Measurements from ENCODE around the gene MSL1. TPM values are rescaled to one million over a fixed set of nuclear protein-coding genes. Genes with fewer than 3 reads are reported as not detected.

Gene MSL1
- total and polyA plus RNA-seq, 4 donors: 89.4 to 168 (median 143) TPM

DNA sequence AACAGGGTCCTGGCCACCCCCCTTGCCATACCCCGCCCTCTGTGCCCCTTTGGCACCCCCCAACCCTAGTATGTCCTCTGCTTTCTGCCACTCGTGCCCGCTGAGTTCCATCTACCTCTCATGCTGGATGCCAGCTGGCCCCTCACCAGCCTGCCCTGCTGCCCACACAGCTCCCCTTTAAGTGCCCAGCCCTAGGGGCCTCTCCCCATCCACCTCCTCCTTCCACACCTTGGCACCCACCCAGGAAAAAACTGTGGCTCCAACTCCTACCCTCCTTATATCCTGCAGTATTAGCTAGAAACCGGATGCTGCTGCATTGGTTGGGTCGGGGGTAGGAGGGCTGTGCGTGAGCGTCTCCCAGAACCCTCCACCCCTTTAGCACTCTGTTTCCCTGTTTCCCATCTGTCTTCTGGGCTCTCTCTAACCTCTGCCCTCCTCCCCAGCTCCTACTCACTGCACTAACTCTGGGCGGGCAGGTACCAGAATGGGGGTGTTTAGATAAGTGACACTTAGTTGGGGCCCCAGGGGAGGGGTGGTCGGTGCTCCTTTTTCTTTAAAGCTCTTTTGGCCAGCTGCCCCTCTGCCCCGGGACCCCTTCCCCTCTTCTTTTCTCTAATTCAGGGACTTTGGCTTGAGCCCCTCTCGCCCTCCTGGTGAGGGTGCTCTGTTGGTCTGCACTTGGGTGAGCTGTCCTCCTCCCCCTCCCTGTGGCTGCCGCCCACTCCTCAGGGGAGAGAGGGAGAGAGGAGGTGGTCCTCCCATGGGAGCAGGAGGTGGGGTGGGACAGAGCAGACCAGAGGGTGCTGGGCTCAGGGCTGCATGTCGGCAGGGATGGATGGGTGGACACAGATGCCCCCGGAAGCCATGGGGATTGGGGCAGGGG lies 31.3 kb upstream of the MSL1 start:
- Histone ChIP-seq H3K9me3 (ENCODE audit: control insufficient read depth, insufficient read depth, low read length) (no peaks in the 10 kb centered on the region), H3K36me3 (ENCODE audit: control insufficient read depth, insufficient read depth, low read length) (peaks cover 97% of the 10 kb centered on the region), H3K4me1 (ENCODE audit: control insufficient read depth, insufficient read depth, low read length) (peaks cover 34% of the 10 kb centered on the region), H3K27ac (ENCODE audit: low read depth, low read length) (no peak overlapping the region), H3K4me3 (ENCODE audit: low read depth, low read length) (no peak overlapping the region), H3K27me3 (ENCODE audit: control insufficient read depth, insufficient read depth, low read length) (no peaks in the 10 kb centered on the region)
- no peak for DNase-seq (ENCODE audit: low read depth in 4 of 6, low spot score in 6 of 6)
- 53% methylated on average over 4 of the region's 14 CpGs for WGBS (ENCODE audit: insufficient coverage)

DNA sequence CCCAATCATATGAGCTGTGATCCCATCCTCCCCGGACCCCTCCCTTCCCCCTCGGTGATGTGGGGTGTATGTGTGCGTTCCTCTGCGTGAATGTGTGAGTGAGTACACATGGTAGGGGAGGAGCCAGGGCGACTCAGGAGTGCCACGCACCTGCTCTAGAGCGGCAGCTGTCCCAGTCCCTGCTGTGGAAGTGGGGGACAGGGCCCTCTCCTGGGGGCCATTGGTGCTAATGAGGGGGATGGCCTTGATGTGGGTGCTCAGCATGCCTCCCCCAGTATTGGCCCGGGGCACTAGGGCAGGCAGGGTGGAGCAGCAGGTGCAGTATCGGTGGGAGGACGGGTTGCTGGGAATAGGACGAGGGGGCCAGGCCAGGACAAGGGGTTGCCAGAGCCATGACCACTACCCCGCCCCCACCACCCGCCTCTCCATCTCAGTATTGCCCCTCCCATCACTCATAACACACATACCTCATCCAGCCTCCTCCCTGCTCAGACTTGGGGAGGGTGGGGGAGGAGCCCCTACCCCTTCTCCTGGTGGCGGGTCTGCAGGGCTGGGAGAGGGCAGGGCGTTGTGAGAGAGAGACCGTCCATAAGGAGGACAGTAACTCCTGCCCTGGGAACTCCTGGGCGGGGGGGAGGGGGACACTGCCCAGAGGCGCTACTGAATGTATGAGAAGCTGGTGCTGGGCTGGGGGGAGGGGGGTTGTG lies 29.9 kb upstream of the MSL1 start:
- 57% methylated on average over 5 of the region's 18 CpGs for WGBS (ENCODE audit: insufficient coverage)
- H3K36me3 ChIP-seq (ENCODE audit: control insufficient read depth, insufficient read depth, low read length): peaks cover 98% of the 10 kb centered on the region
- no peak for DNase-seq (ENCODE audit: low read depth in 4 of 6, low spot score in 6 of 6)
- no peaks in the 10 kb centered on the region for H3K27me3 ChIP-seq (ENCODE audit: control insufficient read depth, insufficient read depth, low read length)
- no peaks in the 10 kb centered on the region for H3K9me3 ChIP-seq (ENCODE audit: control insufficient read depth, insufficient read depth, low read length)
- H3K27ac ChIP-seq (ENCODE audit: low read depth, low read length): no peak overlapping the region
- no peak overlapping the region for H3K4me3 ChIP-seq (ENCODE audit: low read depth, low read length)
- peaks cover 43% of the 10 kb centered on the region for H3K4me1 ChIP-seq (ENCODE audit: control insufficient read depth, insufficient read depth, low read length)

GRCh38 chr17:40092581-40092980 lies 29.2 kb upstream of the MSL1 start:
- Histone ChIP-seq H3K36me3 (ENCODE audit: control insufficient read depth, insufficient read depth, low read length) (peaks cover 95% of the 10 kb centered on the region), H3K4me3 (ENCODE audit: low read depth, low read length) (no peak overlapping the region), H3K4me1 (ENCODE audit: control insufficient read depth, insufficient read depth, low read length) (peaks cover 47% of the 10 kb centered on the region), H3K27me3 (ENCODE audit: control insufficient read depth, insufficient read depth, low read length) (no peaks in the 10 kb centered on the region), H3K27ac (ENCODE audit: low read depth, low read length) (no peak overlapping the region), H3K9me3 (ENCODE audit: control insufficient read depth, insufficient read depth, low read length) (no peaks in the 10 kb centered on the region)
- no CpG with 5 or more reads among the region's 3 CpGs for WGBS (ENCODE audit: insufficient coverage)
- DNase-seq (ENCODE audit: low read depth in 4 of 6, low spot score in 6 of 6): peak in 1 of 6 donors; percentile 87

GRCh38 chr17:40093005-40093579 lies 28.7 kb upstream of the MSL1 start:
- DNase-seq (ENCODE audit: low read depth in 4 of 6, low spot score in 6 of 6): peak in 1 of 6 donors; percentile 46

DNA sequence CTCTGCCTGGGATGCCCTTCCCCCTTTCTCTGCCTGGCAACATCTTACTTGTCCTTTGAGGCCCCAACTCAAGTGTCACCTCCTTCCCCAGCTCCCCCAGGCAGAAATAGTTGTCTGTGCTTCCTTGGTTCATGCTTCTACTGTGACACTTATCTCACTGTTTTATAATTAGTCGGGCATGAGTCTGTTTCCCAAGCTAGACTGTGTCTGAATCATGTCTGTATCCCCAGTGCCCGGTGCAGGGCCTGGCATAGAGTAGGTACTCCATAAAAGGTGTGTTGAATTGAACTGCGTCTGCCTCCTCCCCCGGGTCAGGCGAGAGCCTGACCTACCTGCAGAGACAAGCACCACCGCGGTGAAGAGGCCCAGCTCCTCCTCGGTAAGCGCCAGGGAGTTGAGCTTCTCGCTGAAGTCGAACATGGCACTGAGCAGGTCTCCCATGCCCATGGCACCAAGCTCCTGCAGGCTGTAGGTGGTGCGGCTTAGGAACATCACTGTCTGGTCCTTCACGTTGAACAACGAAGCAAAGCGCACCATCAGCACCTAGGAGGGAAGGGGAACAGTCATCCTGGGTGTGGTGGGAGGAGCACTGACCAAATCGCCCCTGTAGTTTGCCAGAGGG lies 28.1 kb upstream of the MSL1 start:
- H3K36me3 ChIP-seq (ENCODE audit: control insufficient read depth, insufficient read depth, low read length): peaks cover 84% of the 10 kb centered on the region
- WGBS (ENCODE audit: insufficient coverage): 85% methylated on average over 15 of the region's 16 CpGs
- no peaks in the 10 kb centered on the region for H3K9me3 ChIP-seq (ENCODE audit: control insufficient read depth, insufficient read depth, low read length)
- peaks cover 56% of the 10 kb centered on the region for H3K4me1 ChIP-seq (ENCODE audit: control insufficient read depth, insufficient read depth, low read length)
- H3K27ac ChIP-seq (ENCODE audit: low read depth, low read length): no peak overlapping the region
- peak in 1 of 6 donors; percentile 27 for DNase-seq (ENCODE audit: low read depth in 4 of 6, low spot score in 6 of 6)
- H3K27me3 ChIP-seq (ENCODE audit: control insufficient read depth, insufficient read depth, low read length): no peaks in the 10 kb centered on the region
- no peak overlapping the region for H3K4me3 ChIP-seq (ENCODE audit: low read depth, low read length)

More at GRCh38 chr17:40093005-40093579, 28.7 kb upstream of the MSL1 start:
- Histone ChIP-seq H3K9me3 (ENCODE audit: control insufficient read depth, insufficient read depth, low read length) (no peaks in the 10 kb centered on the region), H3K27me3 (ENCODE audit: control insufficient read depth, insufficient read depth, low read length) (no peaks in the 10 kb centered on the region), H3K4me3 (ENCODE audit: low read depth, low read length) (no peak overlapping the region), H3K4me1 (ENCODE audit: control insufficient read depth, insufficient read depth, low read length) (peaks cover 50% of the 10 kb centered on the region), H3K36me3 (ENCODE audit: control insufficient read depth, insufficient read depth, low read length) (peaks cover 90% of the 10 kb centered on the region), H3K27ac (ENCODE audit: low read depth, low read length) (no peak overlapping the region)
- WGBS (ENCODE audit: insufficient coverage): 76% methylated on average over 26 of the region's 29 CpGs

GRCh38 chr17:40094874-40095273 lies 26.9 kb upstream of the MSL1 start:
- 82% methylated on average over 11 of the region's 14 CpGs for WGBS (ENCODE audit: insufficient coverage)

GRCh38 chr17:40095351-40095943 lies 26.3 kb upstream of the MSL1 start:
- Histone ChIP-seq H3K27me3 (ENCODE audit: control insufficient read depth, insufficient read depth, low read length) (no peaks in the 10 kb centered on the region), H3K4me3 (ENCODE audit: low read depth, low read length) (no peak overlapping the region), H3K4me1 (ENCODE audit: control insufficient read depth, insufficient read depth, low read length) (peaks cover 60% of the 10 kb centered on the region), H3K36me3 (ENCODE audit: control insufficient read depth, insufficient read depth, low read length) (peaks cover 67% of the 10 kb centered on the region), H3K9me3 (ENCODE audit: control insufficient read depth, insufficient read depth, low read length) (no peaks in the 10 kb centered on the region), H3K27ac (ENCODE audit: low read depth, low read length) (no peak overlapping the region)
- no peak for DNase-seq (ENCODE audit: low read depth in 4 of 6, low spot score in 6 of 6)
- 80% methylated on average over 17 of the region's 17 CpGs for WGBS (ENCODE audit: insufficient coverage)

More at GRCh38 chr17:40094874-40095273, 26.9 kb upstream of the MSL1 start:
- peaks cover 60% of the 10 kb centered on the region for H3K4me1 ChIP-seq (ENCODE audit: control insufficient read depth, insufficient read depth, low read length)
- no peak overlapping the region for H3K27ac ChIP-seq (ENCODE audit: low read depth, low read length)
- DNase-seq (ENCODE audit: low read depth in 4 of 6, low spot score in 6 of 6): no peak
- peaks cover 72% of the 10 kb centered on the region for H3K36me3 ChIP-seq (ENCODE audit: control insufficient read depth, insufficient read depth, low read length)
- no peaks in the 10 kb centered on the region for H3K9me3 ChIP-seq (ENCODE audit: control insufficient read depth, insufficient read depth, low read length)
- no peak overlapping the region for H3K4me3 ChIP-seq (ENCODE audit: low read depth, low read length)
- no peaks in the 10 kb centered on the region for H3K27me3 ChIP-seq (ENCODE audit: control insufficient read depth, insufficient read depth, low read length)

DNA sequence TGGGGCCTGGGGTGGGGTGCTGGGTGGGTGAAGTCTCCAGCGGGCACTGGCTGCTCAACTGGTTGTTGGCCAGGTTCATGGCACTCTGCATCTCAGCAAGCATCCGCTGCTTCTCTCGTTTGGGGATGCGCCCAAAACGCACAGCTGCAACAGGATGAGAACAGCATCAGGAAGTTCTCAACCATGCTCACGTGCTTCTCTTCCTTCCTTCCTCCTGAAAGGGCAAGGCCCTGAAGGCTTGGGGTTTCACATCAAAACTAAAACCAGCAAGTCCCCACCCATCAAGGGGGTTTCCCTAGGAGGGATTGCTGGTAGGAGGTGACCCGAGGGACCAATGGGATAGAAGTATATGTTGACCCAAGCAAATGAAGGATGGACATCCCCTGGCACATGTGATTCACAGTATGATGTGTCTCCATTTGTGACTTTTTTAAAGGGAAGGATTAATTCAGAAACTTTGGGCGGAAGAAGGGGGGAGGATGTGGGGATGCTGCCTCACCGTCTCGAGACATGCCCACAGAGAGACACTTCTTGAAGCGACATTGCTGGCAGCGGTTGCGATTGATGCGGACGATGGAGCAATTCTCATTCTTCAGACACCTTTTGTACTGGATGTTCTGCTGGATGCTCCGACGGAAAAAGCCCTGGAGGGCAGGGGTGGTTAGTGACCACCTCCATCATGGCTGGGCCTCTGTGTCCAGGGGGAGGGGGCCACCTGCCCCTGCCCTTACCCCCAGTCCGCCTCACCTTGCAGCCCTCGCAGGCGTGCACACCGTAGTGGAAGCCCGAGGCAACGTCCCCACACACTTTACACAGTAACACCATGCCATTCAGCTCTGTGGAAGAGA lies 25.6 kb upstream of the MSL1 start:
- 67% methylated on average over 14 of the region's 23 CpGs for WGBS (ENCODE audit: insufficient coverage)
- H3K27ac ChIP-seq (ENCODE audit: low read depth, low read length): no peak overlapping the region
- peaks cover 59% of the 10 kb centered on the region for H3K36me3 ChIP-seq (ENCODE audit: control insufficient read depth, insufficient read depth, low read length)
- peak in 1 of 6 donors; percentile 24 for DNase-seq (ENCODE audit: low read depth in 4 of 6, low spot score in 6 of 6)
- no peaks in the 10 kb centered on the region for H3K9me3 ChIP-seq (ENCODE audit: control insufficient read depth, insufficient read depth, low read length)
- no peak overlapping the region for H3K4me3 ChIP-seq (ENCODE audit: low read depth, low read length)
- H3K4me1 ChIP-seq (ENCODE audit: control insufficient read depth, insufficient read depth, low read length): peaks cover 63% of the 10 kb centered on the region
- H3K27me3 ChIP-seq (ENCODE audit: control insufficient read depth, insufficient read depth, low read length): no peaks in the 10 kb centered on the region

Data from spinal cord (tissue), 10 donors.